WTC11 (cell line): ENCODE results near the gene ARAP2.

Source experiments
- E2F4 ChIP-seq: sonication (generic); formaldehyde crosslinking; IDR thresholded peaks from 2 replicates; pipeline ENCODE4 v1.8.1; 2022; ENCODE audit warnings: low read depth, mild to moderate bottlenecking, moderate library complexity, missing genetic modification reagents, borderline replicate concordance
- ETV6 ChIP-seq: sonication (generic); formaldehyde crosslinking; IDR thresholded peaks from 2 replicates; pipeline ENCODE4 v1.8.1; 2022; ENCODE audit warnings: mild to moderate bottlenecking, missing genetic modification reagents
- GABPB1 ChIP-seq: sonication (generic); formaldehyde crosslinking; IDR thresholded peaks from 2 replicates; pipeline ENCODE4 v1.8.1; 2023; ENCODE audit warnings: mild to moderate bottlenecking, missing genetic modification reagents
- MAX ChIP-seq: sonication (generic); formaldehyde crosslinking; IDR thresholded peaks from 2 replicates; pipeline ENCODE4 v1.8.0; 2022; ENCODE audit warnings: mild to moderate bottlenecking, missing genetic modification reagents
- NR2C2 ChIP-seq: sonication (generic); formaldehyde crosslinking; IDR thresholded peaks from 2 replicates; pipeline ENCODE4 v1.8.0; 2022; ENCODE audit warnings: mild to moderate bottlenecking, missing genetic modification reagents
- PRDM15 ChIP-seq: sonication (generic); formaldehyde crosslinking; IDR thresholded peaks from 2 replicates; pipeline ENCODE4 v1.8.0; 2022; ENCODE audit warnings: missing genetic modification reagents
- TF ChIP-seq, protein P1 (sequence below): fragments of 200-600 bp; IDR thresholded peaks from 2 replicates; pipeline ENCODE4 v1.8.0; 2022; ENCODE audit warnings: antibody characterized with exemption

DNA sequence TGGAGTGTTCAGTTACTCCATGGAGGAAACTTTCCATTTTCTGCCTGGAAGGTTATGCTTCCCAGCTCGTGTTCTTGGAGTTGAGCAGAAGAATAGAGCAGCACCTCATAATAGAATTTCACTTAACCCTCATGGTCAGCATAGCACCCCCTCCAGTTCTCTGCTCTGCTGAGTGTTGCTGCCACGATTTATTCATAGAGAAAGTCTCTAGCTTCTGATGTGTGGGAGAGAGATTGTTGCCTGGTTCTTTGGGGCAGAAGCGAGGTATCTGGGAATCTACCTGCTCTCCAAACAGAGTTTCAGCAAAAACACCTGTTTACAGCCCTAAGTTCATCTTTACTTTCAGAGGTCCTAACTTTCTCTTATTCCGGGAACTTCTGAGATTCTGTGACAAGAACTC lies 33.2 kb upstream of the ARAP2 start:
- TF ChIP-seq GABPB1 (CRISPR knock-in tag): no peak
- TF ChIP-seq MAX (CRISPR knock-in tag): no peak
- TF ChIP-seq ETV6: no peak
- TF ChIP-seq, protein P1, sequence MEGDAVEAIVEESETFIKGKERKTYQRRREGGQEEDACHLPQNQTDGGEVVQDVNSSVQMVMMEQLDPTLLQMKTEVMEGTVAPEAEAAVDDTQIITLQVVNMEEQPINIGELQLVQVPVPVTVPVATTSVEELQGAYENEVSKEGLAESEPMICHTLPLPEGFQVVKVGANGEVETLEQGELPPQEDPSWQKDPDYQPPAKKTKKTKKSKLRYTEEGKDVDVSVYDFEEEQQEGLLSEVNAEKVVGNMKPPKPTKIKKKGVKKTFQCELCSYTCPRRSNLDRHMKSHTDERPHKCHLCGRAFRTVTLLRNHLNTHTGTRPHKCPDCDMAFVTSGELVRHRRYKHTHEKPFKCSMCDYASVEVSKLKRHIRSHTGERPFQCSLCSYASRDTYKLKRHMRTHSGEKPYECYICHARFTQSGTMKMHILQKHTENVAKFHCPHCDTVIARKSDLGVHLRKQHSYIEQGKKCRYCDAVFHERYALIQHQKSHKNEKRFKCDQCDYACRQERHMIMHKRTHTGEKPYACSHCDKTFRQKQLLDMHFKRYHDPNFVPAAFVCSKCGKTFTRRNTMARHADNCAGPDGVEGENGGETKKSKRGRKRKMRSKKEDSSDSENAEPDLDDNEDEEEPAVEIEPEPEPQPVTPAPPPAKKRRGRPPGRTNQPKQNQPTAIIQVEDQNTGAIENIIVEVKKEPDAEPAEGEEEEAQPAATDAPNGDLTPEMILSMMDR: no peak
- no peak for TF ChIP-seq E2F4 (CRISPR knock-in tag)
- no peak for TF ChIP-seq NR2C2 (CRISPR knock-in tag)
- no peak for TF ChIP-seq PRDM15 (CRISPR knock-in tag)
